ENCODE measurements around the gene MAP2K3.
A peak's percentile ranks its signal among the peaks of the same experiment; 100 is the strongest.

Gene MAP2K3

DNA sequence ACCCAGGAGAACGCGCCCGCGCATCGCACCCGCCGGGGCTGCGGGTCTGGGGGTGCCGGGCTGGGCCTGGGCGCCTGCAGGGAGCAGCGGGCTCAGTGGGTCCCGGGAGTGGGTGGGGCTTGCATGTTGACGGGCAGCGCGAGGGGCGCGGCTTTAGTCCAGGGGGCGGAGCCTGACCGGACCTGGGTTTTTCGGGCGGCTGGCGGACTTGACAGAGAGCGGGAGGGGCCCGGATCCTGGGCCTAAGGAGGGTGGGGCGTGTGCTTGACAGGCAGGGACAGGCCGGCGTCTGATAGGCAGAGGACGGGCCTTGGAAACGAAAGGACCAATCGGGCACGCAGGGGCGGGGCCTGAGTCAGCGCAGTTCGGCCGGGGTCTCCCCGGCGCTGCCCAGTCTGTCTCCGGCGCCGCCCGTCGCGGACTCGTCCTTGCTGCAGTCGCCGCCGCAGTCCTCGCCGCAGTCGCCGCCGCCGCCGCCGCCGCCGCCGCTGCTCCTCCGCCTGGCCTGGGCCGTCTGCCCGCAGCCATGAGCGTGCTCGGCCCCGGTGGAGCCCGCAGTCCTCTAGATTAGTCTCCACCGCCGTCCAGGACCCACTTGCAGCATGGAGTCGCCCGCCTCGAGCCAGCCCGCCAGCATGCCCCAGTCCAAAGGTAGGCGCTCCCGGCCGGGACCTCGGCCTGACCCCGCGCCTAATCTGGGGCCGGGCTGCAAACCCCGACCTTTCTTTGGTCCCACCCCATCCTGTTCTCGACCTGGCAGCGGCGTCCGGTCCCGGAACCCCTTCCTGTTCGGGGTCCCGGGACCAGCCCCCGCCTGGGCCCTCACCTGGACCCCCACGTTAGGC is at the start of gene MAP2K3:
TSS of gene MAP2K3 (plus strand) at position 393 of the 845 bp plus-strand sequence. CDS start at position 603, 210 bp downstream.
- peak; percentile 75 to 77 for ATAC-seq

DNA sequence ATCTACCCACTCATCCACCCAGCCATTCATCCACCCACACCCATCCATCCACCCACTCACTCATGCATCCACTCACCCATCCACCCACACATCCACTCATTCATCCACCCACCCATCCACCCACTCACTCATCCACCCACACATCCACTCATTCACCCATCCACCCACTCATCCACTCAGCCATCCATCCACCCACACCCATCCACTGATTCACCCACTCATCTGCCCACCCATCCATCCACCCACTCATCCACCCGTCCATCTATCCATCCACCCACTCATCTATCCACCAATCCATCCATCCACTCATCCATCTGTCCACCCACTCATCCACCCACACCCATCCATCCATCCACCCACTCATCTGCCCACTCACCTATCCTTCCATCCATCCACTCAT is 48.6 kb upstream of the MAP2K3 start:
- no peak for ATAC-seq

- ATAC-seq, result no peak
Measured at GRCh38 chr17:21239680-21240368, 44.7 kb upstream of the MAP2K3 start.

DNA sequence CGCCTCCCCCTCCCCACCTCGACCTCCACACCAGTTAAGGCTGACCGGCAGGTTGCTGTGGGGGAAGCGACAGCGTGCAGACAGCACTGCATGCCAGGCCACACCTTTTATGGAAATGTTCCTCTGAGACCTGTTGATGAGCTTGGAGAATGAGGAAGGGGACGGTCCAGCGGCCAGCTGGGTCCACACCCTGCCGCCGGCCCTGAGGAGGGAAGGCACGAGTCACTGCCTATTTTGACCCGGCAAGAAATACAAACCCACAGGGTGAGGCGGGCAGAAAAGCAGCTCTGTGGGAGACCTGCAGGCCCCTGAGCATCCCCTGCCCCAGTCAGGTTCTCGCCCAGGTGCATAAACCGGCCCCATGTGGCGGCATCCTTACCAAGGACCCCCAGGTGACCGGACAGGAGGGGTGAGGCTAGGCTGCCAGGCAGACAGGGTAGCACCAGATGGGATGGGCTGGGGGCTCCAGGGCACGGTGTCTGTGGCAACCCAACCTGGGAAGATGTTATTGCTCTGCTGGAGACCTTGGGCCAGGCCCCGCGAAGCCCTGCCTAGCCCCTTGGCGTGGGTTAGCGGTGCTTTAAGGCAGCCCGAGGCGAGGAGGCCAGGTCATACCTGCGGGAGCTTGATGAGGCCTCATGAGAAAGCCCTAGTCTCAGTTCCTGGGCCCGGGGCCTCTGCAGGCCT is 44.0 kb upstream of the MAP2K3 start:
- ATAC-seq, result no peak

DNA sequence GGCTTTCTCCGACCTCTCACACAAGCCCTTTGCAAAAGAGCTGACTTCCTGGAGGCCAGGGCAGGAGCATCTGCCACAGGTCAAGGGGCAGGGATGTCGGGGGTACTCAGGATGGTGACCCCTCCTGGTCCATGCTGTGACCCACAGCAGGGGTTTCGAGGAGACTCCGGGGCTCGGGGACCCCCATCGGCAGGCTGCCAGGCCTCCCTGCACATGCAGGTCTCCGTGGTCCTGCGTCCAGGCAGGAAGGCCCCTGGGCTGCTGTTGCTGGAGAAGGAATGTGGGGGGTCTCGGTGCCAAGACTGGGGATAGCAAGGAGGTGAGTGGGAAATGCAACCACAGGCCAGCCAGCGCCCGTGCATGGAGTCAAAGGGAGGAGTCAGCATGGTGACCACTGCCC is 42.9 kb upstream of the MAP2K3 start:
- no peak for ATAC-seq

- ATAC-seq, result no peak
Measured at GRCh38 chr17:21242026-21242697, 42.3 kb upstream of the MAP2K3 start.

DNA sequence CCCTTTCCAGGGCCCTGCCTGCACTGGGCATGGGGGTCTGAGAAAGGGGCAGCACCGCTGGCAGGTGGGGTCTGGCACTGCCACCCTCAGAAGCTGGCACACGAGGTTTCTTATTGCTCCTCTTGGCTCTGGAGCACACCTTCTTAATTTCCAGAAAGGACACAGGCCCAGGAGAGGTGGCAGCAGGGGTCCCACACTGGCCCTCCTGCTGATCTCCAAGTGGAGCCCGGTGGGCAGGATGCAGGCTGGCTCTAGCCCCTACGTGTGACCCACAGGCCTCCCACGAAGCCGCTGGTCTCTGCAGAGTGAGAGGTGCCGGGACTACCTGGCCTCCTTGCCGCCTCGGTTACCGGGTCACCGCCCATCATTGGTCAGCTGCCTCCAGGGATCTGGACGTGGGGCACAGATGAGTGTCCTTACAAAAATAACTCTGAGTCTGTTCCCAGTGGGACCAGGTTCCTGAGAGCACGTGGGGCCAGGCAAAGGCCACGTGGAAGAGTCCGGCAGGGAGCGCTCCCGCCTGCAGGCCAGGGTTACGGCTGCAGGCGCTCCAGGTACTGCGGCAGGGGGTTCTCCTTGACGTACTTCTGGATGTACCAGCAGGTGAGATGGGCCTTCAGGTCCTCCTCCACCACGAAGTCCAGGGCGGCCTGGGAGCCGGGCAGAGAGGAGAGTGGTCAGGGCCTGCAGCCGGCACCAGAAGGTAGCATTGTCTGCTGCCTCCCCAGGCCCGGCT is 41.6 kb upstream of the MAP2K3 start:
- ATAC-seq, result no peak

GRCh38 chr17:21243516-21244303 is 40.8 kb upstream of the MAP2K3 start:
- ATAC-seq, result no peak

- no peak for ATAC-seq
Measured at GRCh38 chr17:21245639-21246084, 38.8 kb upstream of the MAP2K3 start.

GRCh38 chr17:21246698-21247097 is 37.8 kb upstream of the MAP2K3 start:
- ATAC-seq, result no peak

DNA sequence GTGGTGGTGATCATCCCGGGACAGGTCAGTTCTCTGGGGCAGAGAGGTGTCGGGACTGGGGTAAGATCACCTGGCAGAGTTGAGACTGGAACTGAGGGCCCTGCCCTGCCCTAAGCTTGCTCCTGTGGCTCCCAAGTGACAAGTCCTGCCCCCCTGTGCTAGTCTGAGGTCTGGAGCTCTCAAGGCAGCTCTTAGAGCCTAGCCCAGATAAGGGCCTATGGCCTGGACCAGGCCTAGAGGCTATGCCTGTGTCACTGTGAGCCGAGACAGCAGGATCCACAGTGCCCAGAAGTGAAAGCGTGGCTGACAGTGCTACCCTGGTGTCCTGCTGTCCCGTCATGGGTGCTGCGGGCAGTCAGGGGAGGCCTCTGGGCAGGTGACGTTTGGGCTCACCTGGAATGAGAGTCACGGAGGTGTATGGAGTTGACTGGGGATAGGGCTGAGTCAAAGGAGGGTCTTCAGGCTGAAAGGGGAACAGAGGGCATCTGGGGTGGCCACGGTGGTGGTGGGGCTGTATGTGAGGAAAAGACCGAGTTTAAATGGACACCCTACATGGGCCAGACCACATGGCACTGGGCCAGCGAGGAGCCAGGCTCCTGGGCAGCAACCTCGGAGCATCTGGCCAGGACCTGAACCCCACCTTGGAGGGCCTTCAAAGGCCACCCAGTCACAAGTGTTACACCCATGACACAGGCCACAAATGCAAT is 36.8 kb upstream of the MAP2K3 start:
- ATAC-seq, result no peak

DNA sequence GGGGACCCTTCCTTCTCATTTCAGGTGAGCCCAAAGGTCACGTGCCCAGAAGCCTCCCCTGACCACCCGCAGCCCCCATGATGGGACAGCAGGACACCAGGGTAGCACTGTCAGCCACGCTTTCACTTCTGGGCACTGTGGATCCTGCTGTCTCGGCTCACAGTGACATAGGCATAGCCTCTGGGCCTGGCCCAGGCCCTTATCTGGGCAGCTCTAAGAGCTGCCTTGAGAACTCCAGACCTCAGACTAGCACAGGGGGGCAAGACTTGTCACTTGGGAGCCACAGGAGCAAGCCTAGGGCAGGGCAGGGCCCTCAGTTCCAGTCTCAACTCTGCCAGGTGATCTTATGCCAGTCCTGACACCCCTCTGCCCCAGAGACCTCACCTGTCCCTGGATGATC is 36.0 kb upstream of the MAP2K3 start:
- no peak for ATAC-seq

DNA sequence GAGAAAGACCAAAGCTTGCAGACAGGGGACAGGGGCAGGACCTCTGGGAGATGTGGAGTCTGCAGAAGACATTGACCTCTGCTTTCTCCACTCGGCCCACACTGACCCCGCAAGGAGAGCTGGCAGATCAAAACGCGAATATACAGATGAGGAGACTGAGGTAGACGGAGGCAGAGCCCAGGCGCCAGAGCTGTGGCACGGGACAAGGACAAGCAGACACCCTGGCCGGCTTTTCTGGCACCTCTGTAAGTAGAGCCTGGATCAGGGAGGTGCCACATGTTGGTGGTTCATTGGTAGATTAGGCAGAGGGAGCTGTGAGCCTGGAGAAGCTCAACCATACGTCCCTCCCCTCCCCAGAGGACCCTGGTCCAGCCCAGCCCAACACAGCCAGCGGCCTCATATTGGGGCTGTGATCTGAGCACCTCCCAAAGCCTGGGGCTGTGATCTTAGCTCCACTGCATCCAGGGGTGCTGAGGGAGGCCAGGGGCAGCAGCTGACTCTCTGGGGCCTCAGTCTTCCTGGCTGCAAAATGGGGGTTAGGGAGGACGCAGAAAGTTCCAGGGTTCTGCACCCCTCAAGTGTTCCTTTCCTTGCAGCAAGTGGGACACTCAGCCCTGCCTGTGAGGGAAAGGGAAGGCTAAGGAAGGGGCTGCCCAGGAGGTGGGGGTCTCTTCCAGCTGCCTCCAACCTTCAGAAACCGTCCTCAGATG is 35.3 kb upstream of the MAP2K3 start:
- no peak for ATAC-seq

- no peak for ATAC-seq
Measured at GRCh38 chr17:21249920-21250703, 34.4 kb upstream of the MAP2K3 start.

- ATAC-seq, result no peak
Measured at GRCh38 chr17:21250854-21251253, 33.7 kb upstream of the MAP2K3 start.

GRCh38 chr17:21251337-21252010 is 33.0 kb upstream of the MAP2K3 start:
- no peak for ATAC-seq

DNA sequence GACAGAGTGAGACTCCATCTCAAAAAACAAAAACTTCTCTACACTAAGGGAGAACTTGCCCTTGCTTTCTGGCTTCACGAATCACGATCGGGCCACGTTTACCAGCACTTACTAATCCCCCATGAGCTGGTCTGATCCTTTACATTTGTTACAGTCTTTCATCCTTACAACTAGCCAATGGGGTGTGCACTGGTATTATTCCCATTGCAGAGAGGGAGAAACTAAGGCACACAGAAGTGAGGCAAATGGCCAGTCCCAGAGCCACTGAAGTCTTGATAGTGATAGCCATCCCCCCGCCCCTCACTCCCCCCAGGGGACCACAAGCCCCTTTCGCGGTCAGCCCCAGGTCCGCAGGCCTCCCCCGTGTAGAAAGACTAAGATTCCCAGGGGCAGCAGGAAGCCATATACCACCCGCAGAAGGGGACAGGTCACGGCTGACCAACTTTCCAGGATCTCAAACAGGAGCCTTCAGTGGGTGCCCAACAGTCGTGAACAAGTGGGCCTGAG is 32.2 kb upstream of the MAP2K3 start:
- no peak for ATAC-seq

Data from activated CD4-positive, CD25-positive, alpha-beta regulatory T cell treated with anti-CD3 and anti-CD28 coated beads, Interleukin-2, amount 50 U/mL, for 24 hours (primary cell).